HCT116 (cell line): Measurements from ENCODE around the gene CDK13. TPM values are rescaled to one million over a fixed set of nuclear protein-coding genes. Genes with fewer than 3 reads are reported as not detected.

Source experiments
- ATAC-seq: fragments of 200-7000 bp; cut with Tn5 transposase; 2 replicates; pipeline ENCODE4 v1.9.1; 2020; ENCODE audit warnings: mild to moderate bottlenecking, moderate library complexity
- BruUV-seq: library from RNA; stranded (reverse); fragments of 400-500 nt; replicated peaks from 2 replicates; lab custom pipeline; 2021; lab: Mats Ljungman, UMichigan
- CTCF ChIA-PET: fragments of 300-600 bp; sonication (Branson Sonifier 250); formaldehyde crosslinking; loops from one replicate; lab custom pipeline; 2021; ENCODE audit warnings: antibody characterized with exemption; lab: Charles Lee
- POLR2A ChIA-PET: fragments of 300-600, 350-600 bp; sonication (Branson Sonifier 250); formaldehyde crosslinking; loops from one replicate; lab custom pipeline; 2021; ENCODE audit warnings: antibody characterized with exemption; lab: Charles Lee
- RAD21 ChIA-PET, 2 experiments: fragments of 300-600 bp; sonication (Branson Sonifier 250); formaldehyde crosslinking; loops; one replicate each; lab custom pipeline; 2023; ENCODE audit warnings: low total read pairs in 2 of 2; ENCODE audit not compliant: uncharacterized antibody in 2 of 2, unreplicated experiment in 2 of 2, low non-redundant PET in 1 of 2; lab: Charles Lee
- DNase-seq: peaks from one replicate; pipeline ENCODE4 v3.0.0-alpha.2; 2010; ENCODE audit warnings: low read depth, low spot score
- H2AFZ ChIP-seq: fragments of 200-600 bp; shearing (Covaris generic), sonication (generic); 2 replicates; pipeline ENCODE4 v1.6.1; 2017; ENCODE audit warnings: low read depth, mixed run types, mixed read lengths, antibody characterized with exemption, low read length; ENCODE audit not compliant: poor library complexity, severe bottlenecking
- H3K27ac ChIP-seq: 2 replicates; pipeline ENCODE4 v1.5.1; 2012; ENCODE audit warnings: low read depth, low read length
- H3K27me3 ChIP-seq: fragments of 200-600 bp; sonication (generic); 2 replicates; pipeline ENCODE4 v1.6.1; 2016; ENCODE audit warnings: mixed run types, low read length, mixed read lengths; ENCODE audit not compliant: insufficient read depth
- H3K36me3 ChIP-seq, 2 experiments: fragments of 200-500 bp in 1 of 2; fragments of 200-600 bp in 1 of 2; sonication (Bioruptor generic) in 1 of 2; sonication (generic) in 1 of 2; 2 replicates each; pipeline versions ENCODE4 v1.5.1 to v1.6.1; 2014 to 2016; ENCODE audit warnings: low read length in 2 of 2, inconsistent platforms in 1 of 2, mixed read lengths in 1 of 2, mixed run types in 1 of 2; ENCODE audit not compliant: insufficient read depth in 2 of 2, control insufficient read depth in 1 of 2
- H3K4me1 ChIP-seq, 2 experiments: fragments of 200-600 bp in 1 of 2; sonication (generic) in 1 of 2; 2 replicates each; pipeline versions ENCODE4 v1.5.1 to v1.6.1; 2012 to 2017; ENCODE audit warnings: low read length in 2 of 2, inconsistent platforms in 1 of 2, mild to moderate bottlenecking in 1 of 2, mixed read lengths in 1 of 2, mixed run types in 1 of 2, moderate library complexity in 1 of 2; ENCODE audit not compliant: insufficient read depth in 2 of 2, control insufficient read depth in 1 of 2
- H3K4me2 ChIP-seq: fragments of 200-600 bp; sonication (generic); 2 replicates; pipeline ENCODE4 v1.6.1; 2017; ENCODE audit warnings: mixed run types, low read length, mixed read lengths
- H3K4me3 ChIP-seq, 2 experiments: fragments of 200-600 bp in 1 of 2; sonication (generic) in 1 of 2; replicated peaks in 1 of 2; 2 replicates each; pipeline ENCODE4 v1.5.1; 2011 to 2016; ENCODE audit warnings: low read length in 2 of 2, control low read depth in 1 of 2, low read depth in 1 of 2, mild to moderate bottlenecking in 1 of 2, mixed read lengths in 1 of 2, mixed run types in 1 of 2
- H3K79me2 ChIP-seq: fragments of 200-600 bp; sonication (generic); 2 replicates; pipeline ENCODE4 v1.6.1; 2017; ENCODE audit warnings: mild to moderate bottlenecking, mixed run types, low read length, moderate library complexity, mixed read lengths; ENCODE audit not compliant: insufficient read depth
- H3K9ac ChIP-seq: fragments of 200-600 bp; sonication (generic); 2 replicates; pipeline ENCODE4 v1.6.1; 2016; ENCODE audit warnings: low read length, mixed read lengths
- H3K9me2 ChIP-seq: fragments of 200-600 bp; sonication (generic), shearing (Covaris generic); 2 replicates; pipeline ENCODE4 v1.6.1; 2017; ENCODE audit warnings: mixed run types, mild to moderate bottlenecking, moderate library complexity; ENCODE audit not compliant: insufficient read depth
- H3K9me3 ChIP-seq, 2 experiments: fragments of 200-500 bp in 1 of 2; fragments of 200-600 bp in 1 of 2; sonication (Bioruptor generic) in 1 of 2; sonication (generic) in 1 of 2; 2 replicates each; pipeline ENCODE4 v1.6.1; 2014 to 2017; ENCODE audit warnings: low read length in 2 of 2, mixed read lengths in 2 of 2, inconsistent platforms in 1 of 2, low read depth in 1 of 2, mild to moderate bottlenecking in 1 of 2, mixed run types in 1 of 2, moderate library complexity in 1 of 2; ENCODE audit not compliant: control insufficient read depth in 1 of 2, insufficient read depth in 1 of 2
- H4K20me1 ChIP-seq: fragments of 200-600 bp; sonication (generic), shearing (Covaris generic); 2 replicates; pipeline ENCODE4 v1.6.1; 2017; ENCODE audit warnings: mixed run types, mild to moderate bottlenecking, moderate library complexity; ENCODE audit not compliant: insufficient read depth
- EZH2 ChIP-seq: fragments of 200-600 bp; sonication (generic); IDR thresholded peaks from 2 replicates; pipeline ENCODE4 v1.6.1; 2017; ENCODE audit warnings: antibody characterized with exemption, mixed run types
- JUND ChIP-seq: IDR thresholded peaks from 2 replicates; pipeline ENCODE4 v1.6.1; 2012
- RAD21 ChIP-seq: IDR thresholded peaks from 2 replicates; pipeline ENCODE4 v1.6.1; 2012; ENCODE audit warnings: low read depth, mild to moderate bottlenecking
- SIN3A ChIP-seq: IDR thresholded peaks from 2 replicates; pipeline ENCODE4 v1.6.1; 2012; ENCODE audit warnings: low read depth
- SP1 ChIP-seq: IDR thresholded peaks from 2 replicates; pipeline ENCODE4 v1.6.1; 2012; ENCODE audit warnings: low read depth
- ZNF274 ChIP-seq: fragments of 200-500 bp; sonication (Bioruptor generic); IDR thresholded peaks from 2 replicates; pipeline ENCODE4 v1.6.1; 2014; ENCODE audit warnings: mild to moderate bottlenecking, low read depth, low read length, inconsistent platforms
- intact Hi-C: fragments of 100-400 bp; cut with micrococcal nuclease; formaldehyde crosslinking; loops from 2 replicates; pipeline ENCODE4 v1.10.0; 2022
- total RNA-seq: library from RNA; stranded (reverse); gene quantifications from one replicate; pipeline ENCODE4 v1.2.1, GENCODE V29; 2021; ENCODE audit not compliant: unreplicated experiment
- TF ChIP-seq, protein P1 (sequence below): IDR thresholded peaks from 2 replicates; pipeline ENCODE4 v1.6.1; 2012
- TF ChIP-seq, protein P2 (sequence below): IDR thresholded peaks from 2 replicates; pipeline ENCODE4 v1.6.1; 2012; ENCODE audit warnings: low read depth
- TF ChIP-seq, protein P3 (sequence below): IDR thresholded peaks from 2 replicates; pipeline ENCODE4 v1.6.1; 2011; ENCODE audit warnings: mild to moderate bottlenecking, low read length, moderate library complexity; ENCODE audit not compliant: insufficient replicate concordance; ENCODE audit errors: extremely low read depth

The CDK13 gene
- total RNA-seq, 1 experiment from 2014 or later, result 28.8 TPM

DNA sequence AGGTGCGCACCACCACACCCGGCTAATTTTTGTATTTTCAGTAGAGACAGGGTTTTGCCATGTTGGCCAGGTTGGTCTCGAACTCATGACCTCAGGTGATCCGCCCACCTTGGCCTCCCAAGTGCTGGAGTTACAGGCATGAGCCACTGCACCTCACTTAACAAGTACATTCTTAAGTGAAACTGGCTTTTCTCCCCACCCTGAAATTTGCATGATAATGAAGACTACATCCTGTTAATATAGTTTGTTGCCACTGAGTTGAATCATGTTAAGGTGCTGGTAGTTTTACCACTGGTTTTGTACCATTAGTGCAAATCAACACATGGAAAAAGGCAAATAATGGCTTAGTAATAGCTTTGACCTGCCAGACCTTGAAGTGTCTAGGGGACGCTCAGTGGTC, 122.2 kb downstream of the CDK13 start:
- no TSS peak for BruUV-seq
- H3K9ac ChIP-seq, result no peak overlapping the region
- ATAC-seq (no peak), DNase-seq (no peak)
- no peak overlapping the region for H3K27ac ChIP-seq
- no peaks in the 10 kb centered on the region for H3K79me2 ChIP-seq
- CTCF ChIA-PET, result no interaction called here
- H3K4me1 ChIP-seq, result no peaks in the 10 kb centered on the region
- POLR2A ChIA-PET, result no interaction called here
- no peak overlapping the region for H3K4me3 ChIP-seq
- H3K9me3 ChIP-seq, result no peaks in the 10 kb centered on the region
- TF ChIP-seq EZH2 (no peak), RAD21 (no peak), SIN3A (no peak), JUND (no peak), SP1 (no peak), ZNF274 (no peak)
- TF ChIP-seq, protein P1, sequence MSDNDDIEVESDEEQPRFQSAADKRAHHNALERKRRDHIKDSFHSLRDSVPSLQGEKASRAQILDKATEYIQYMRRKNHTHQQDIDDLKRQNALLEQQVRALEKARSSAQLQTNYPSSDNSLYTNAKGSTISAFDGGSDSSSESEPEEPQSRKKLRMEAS, result no peak
- TF ChIP-seq, protein P2, sequence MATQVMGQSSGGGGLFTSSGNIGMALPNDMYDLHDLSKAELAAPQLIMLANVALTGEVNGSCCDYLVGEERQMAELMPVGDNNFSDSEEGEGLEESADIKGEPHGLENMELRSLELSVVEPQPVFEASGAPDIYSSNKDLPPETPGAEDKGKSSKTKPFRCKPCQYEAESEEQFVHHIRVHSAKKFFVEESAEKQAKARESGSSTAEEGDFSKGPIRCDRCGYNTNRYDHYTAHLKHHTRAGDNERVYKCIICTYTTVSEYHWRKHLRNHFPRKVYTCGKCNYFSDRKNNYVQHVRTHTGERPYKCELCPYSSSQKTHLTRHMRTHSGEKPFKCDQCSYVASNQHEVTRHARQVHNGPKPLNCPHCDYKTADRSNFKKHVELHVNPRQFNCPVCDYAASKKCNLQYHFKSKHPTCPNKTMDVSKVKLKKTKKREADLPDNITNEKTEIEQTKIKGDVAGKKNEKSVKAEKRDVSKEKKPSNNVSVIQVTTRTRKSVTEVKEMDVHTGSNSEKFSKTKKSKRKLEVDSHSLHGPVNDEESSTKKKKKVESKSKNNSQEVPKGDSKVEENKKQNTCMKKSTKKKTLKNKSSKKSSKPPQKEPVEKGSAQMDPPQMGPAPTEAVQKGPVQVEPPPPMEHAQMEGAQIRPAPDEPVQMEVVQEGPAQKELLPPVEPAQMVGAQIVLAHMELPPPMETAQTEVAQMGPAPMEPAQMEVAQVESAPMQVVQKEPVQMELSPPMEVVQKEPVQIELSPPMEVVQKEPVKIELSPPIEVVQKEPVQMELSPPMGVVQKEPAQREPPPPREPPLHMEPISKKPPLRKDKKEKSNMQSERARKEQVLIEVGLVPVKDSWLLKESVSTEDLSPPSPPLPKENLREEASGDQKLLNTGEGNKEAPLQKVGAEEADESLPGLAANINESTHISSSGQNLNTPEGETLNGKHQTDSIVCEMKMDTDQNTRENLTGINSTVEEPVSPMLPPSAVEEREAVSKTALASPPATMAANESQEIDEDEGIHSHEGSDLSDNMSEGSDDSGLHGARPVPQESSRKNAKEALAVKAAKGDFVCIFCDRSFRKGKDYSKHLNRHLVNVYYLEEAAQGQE, result no peak
- TF ChIP-seq, protein P3, sequence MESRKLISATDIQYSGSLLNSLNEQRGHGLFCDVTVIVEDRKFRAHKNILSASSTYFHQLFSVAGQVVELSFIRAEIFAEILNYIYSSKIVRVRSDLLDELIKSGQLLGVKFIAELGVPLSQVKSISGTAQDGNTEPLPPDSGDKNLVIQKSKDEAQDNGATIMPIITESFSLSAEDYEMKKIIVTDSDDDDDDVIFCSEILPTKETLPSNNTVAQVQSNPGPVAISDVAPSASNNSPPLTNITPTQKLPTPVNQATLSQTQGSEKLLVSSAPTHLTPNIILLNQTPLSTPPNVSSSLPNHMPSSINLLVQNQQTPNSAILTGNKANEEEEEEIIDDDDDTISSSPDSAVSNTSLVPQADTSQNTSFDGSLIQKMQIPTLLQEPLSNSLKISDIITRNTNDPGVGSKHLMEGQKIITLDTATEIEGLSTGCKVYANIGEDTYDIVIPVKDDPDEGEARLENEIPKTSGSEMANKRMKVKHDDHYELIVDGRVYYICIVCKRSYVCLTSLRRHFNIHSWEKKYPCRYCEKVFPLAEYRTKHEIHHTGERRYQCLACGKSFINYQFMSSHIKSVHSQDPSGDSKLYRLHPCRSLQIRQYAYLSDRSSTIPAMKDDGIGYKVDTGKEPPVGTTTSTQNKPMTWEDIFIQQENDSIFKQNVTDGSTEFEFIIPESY, result no peak
- no peaks in the 10 kb centered on the region for H3K9me2 ChIP-seq
- RAD21 ChIA-PET, result no interaction called here
- intact Hi-C loops, result no loop called here
- no peaks in the 10 kb centered on the region for H4K20me1 ChIP-seq
- no peak overlapping the region for H2AFZ ChIP-seq
- H3K36me3 ChIP-seq, result no peaks in the 10 kb centered on the region
- H3K27me3 ChIP-seq, result no peaks in the 10 kb centered on the region
- no peak overlapping the region for H3K4me2 ChIP-seq
